ENCODE measurements around the gene GRIA1. TPM values are rescaled to one million over a fixed set of nuclear protein-coding genes. Genes with fewer than 3 reads are reported as not detected.

GRIA1 gene
- total and polyA plus RNA-seq, 2 of the 13 experiments (the other 11 are each of a cell fraction or from before 2014, with no cell fraction given) = not detected

DNA sequence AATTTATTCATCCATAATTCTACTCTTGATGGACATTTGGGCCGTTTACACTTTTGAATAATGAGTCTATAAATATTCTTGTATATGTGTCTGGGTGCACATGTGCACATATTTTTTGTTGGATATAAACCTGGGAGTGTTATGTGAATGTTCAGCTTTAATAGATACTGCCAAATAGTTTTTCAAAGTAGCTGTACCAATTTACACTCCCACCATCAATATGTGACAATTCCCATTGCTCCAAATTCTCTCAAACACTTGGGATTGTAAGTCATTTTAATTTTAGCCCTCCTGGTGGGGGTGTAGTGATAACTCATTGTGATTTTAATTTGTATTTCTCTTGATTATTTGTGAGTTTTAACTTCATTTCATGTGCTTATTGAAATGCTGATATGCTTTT is 114.9 kb downstream of the GRIA1 start:
- CTCF ChIA-PET (ENCODE audit: low intra/inter-chr PET ratio, low total read pairs) = no interaction called here
- no TSS peak for BruUV-seq (replicated peaks)
- no peak for ATAC-seq

GRCh38 chr5:153610009-153610408 is 119.5 kb downstream of the GRIA1 start:
- ChIA-PET POLR2A (no interaction called here), CTCF (ENCODE audit: low intra/inter-chr PET ratio, low total read pairs) (no interaction called here)
- no peaks in the 10 kb centered on the region for H3K36me3 ChIP-seq (replicated peaks in 1 of 2; ENCODE audit: control insufficient read depth in 1 of 2, insufficient read depth in 2 of 2, low read length in 2 of 2)
- in situ Hi-C loops (cut with HindIII; ENCODE audit: extremely low pct_ligation_motif_present, low pct_unique_long_range_greater_than_20kb) = no loop called here
- H3K4me1 ChIP-seq (ENCODE audit: insufficient read depth, low read length) = 0 out of 2 replicates have a peak, but pooled peaks cover 7% of the 10 kb centered on the region
- H2AFZ ChIP-seq (ENCODE audit: low read length) = no peak overlapping the region
- no peak overlapping the region for H3K4me3 ChIP-seq (replicated peaks in 1 of 3; ENCODE audit: insufficient read depth in 1 of 3, low read depth in 2 of 3, low read length in 3 of 3)
- H4K20me1 ChIP-seq (ENCODE audit: insufficient read depth, low read length) = no peaks in the 10 kb centered on the region
- intact Hi-C loops (cut with micrococcal nuclease; ENCODE audit: unreplicated experiment) = no loop called here
- no peaks in the 10 kb centered on the region for H3K9me3 ChIP-seq (ENCODE audit: low read length)
- no peaks in the 10 kb centered on the region for H3K79me2 ChIP-seq (ENCODE audit: insufficient read depth, low read length)
- H3K4me2 ChIP-seq (ENCODE audit: low read depth, low read length) = no peak overlapping the region
- H3K27ac ChIP-seq (ENCODE audit: extremely low read length, insufficient read depth, low read length) = no peak overlapping the region
- H3K9ac ChIP-seq (ENCODE audit: insufficient read depth, low read depth, low read length) = no peak overlapping the region
- no TSS peak for BruUV-seq (replicated peaks)
- ATAC-seq (no peak), FAIRE-seq (no peak), DNase-seq (ENCODE audit: low spot score) (no peak)
- H3K27me3 ChIP-seq (ENCODE audit: control insufficient read depth in 1 of 2, insufficient read depth in 2 of 2, low read length in 2 of 2) = no peaks in the 10 kb centered on the region
- TF ChIP-seq SP140L (CRISPR knock-in tag; IDR thresholded peaks at IDR 0.05; ENCODE audit: borderline replicate concordance) (no peak), SETDB1 (CRISPR knock-in tag; IDR thresholded peaks at IDR 0.05; ENCODE audit: borderline replicate concordance) (no peak), NFATC3 (CRISPR knock-in tag; IDR thresholded peaks at IDR 0.05) (no peak), CENPX (CRISPR knock-in tag; IDR thresholded peaks at IDR 0.05) (no peak), EP300 (IDR thresholded peaks at IDR 0.05; ENCODE audit: low read depth in 2 of 2, low read length in 2 of 2) (no peak), EP300 (CRISPR knock-in tag; IDR thresholded peaks at IDR 0.05; ENCODE audit: borderline replicate concordance) (no peak)
- TF ChIP-seq, protein P1, sequence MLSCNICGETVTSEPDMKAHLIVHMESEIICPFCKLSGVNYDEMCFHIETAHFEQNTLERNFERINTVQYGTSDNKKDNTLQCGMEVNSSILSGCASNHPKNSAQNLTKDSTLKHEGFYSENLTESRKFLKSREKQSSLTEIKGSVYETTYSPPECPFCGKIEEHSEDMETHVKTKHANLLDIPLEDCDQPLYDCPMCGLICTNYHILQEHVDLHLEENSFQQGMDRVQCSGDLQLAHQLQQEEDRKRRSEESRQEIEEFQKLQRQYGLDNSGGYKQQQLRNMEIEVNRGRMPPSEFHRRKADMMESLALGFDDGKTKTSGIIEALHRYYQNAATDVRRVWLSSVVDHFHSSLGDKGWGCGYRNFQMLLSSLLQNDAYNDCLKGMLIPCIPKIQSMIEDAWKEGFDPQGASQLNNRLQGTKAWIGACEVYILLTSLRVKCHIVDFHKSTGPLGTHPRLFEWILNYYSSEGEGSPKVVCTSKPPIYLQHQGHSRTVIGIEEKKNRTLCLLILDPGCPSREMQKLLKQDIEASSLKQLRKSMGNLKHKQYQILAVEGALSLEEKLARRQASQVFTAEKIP (CRISPR knock-in tag; IDR thresholded peaks at IDR 0.05; ENCODE audit: borderline replicate concordance) = no peak

More for the DNA sequence above, 114.9 kb downstream of the GRIA1 start:
- H3K79me2 ChIP-seq (ENCODE audit: insufficient read depth, low read length) = no peaks in the 10 kb centered on the region
- DNase-seq (ENCODE audit: low spot score) = no peak
- no peak overlapping the region for H3K9ac ChIP-seq (ENCODE audit: insufficient read depth, low read depth, low read length)
- in situ Hi-C loops (cut with HindIII; ENCODE audit: extremely low pct_ligation_motif_present, low pct_unique_long_range_greater_than_20kb) = no loop called here
- POLR2A ChIA-PET = no interaction called here
- H3K36me3 ChIP-seq (replicated peaks in 1 of 2; ENCODE audit: control insufficient read depth in 1 of 2, insufficient read depth in 2 of 2, low read length in 2 of 2) = no peaks in the 10 kb centered on the region
- no peaks in the 10 kb centered on the region for H3K4me1 ChIP-seq (ENCODE audit: insufficient read depth, low read length)
- H4K20me1 ChIP-seq (ENCODE audit: insufficient read depth, low read length) = no peaks in the 10 kb centered on the region
- H3K27ac ChIP-seq (ENCODE audit: extremely low read length, insufficient read depth, low read length) = no peak overlapping the region
- FAIRE-seq = no peak
- H3K4me3 ChIP-seq (replicated peaks in 1 of 3; ENCODE audit: insufficient read depth in 1 of 3, low read depth in 2 of 3, low read length in 3 of 3) = no peak overlapping the region
- no peaks in the 10 kb centered on the region for H3K9me3 ChIP-seq (ENCODE audit: low read length)
- WGBS (ENCODE audit: low lambda C conversion rate) = 5% methylated on average over 1 of the region's 1 CpG
- H2AFZ ChIP-seq (ENCODE audit: low read length) = no peak overlapping the region
- intact Hi-C loops (cut with micrococcal nuclease; ENCODE audit: unreplicated experiment) = no loop called here
- no peak overlapping the region for H3K4me2 ChIP-seq (ENCODE audit: low read depth, low read length)
- no peaks in the 10 kb centered on the region for H3K27me3 ChIP-seq (ENCODE audit: control insufficient read depth in 1 of 2, insufficient read depth in 2 of 2, low read length in 2 of 2)
- no peak for TF ChIP-seq CCDC6 (CRISPR knock-in tag; IDR thresholded peaks at IDR 0.05)
- TF ChIP-seq ZNF12 (CRISPR knock-in tag; IDR thresholded peaks at IDR 0.05) = no peak
- no peak for TF ChIP-seq KLF11 (CRISPR knock-in tag; IDR thresholded peaks at IDR 0.05)
- TF ChIP-seq ZSCAN9 (CRISPR knock-in tag; IDR thresholded peaks at IDR 0.05; ENCODE audit: borderline replicate concordance) = no peak
- TF ChIP-seq THAP7 (CRISPR knock-in tag; IDR thresholded peaks at IDR 0.05) = no peak
- TF ChIP-seq JARID2 (CRISPR knock-in tag; IDR thresholded peaks at IDR 0.05; ENCODE audit: insufficient replicate concordance) = no peak
- TF ChIP-seq ZBTB25 (CRISPR knock-in tag; IDR thresholded peaks at IDR 0.05) = no peak
- no peak for TF ChIP-seq ZNF614 (CRISPR knock-in tag; IDR thresholded peaks at IDR 0.05; ENCODE audit: borderline replicate concordance)
- no peak for TF ChIP-seq IRF2 (CRISPR knock-in tag; IDR thresholded peaks at IDR 0.05)
